SK-N-SH (cell line): Measurements from ENCODE around the gene C7orf25. TPM values are rescaled to one million over a fixed set of nuclear protein-coding genes. Genes with fewer than 3 reads are reported as not detected.

Experiments
- CTCF ChIA-PET: fragments of 300-600, 350-600 bp; formaldehyde crosslinking; extraction: SDS; loops from one replicate; lab custom pipeline; 2021; lab: Yijun Ruan, JAX
- POLR2A ChIA-PET: fragments of 350-600 bp; sonication (Branson Sonifier 250); formaldehyde crosslinking; extraction: SDS; loops from one replicate; lab custom pipeline; 2020; ENCODE audit warnings: antibody characterized with exemption, inconsistent platforms; lab: Yijun Ruan, JAX
- DNase-seq: peaks from one replicate; pipeline ENCODE4 v3.0.0; 2012
- H2AFZ ChIP-seq: fragments of 200-600 bp; sonication (generic); 2 replicates; pipeline ENCODE4 v1.8.1; 2016; ENCODE audit warnings: antibody characterized with exemption, mild to moderate bottlenecking, low read depth
- H3F3A ChIP-seq: fragments of 200-600 bp; sonication (generic); replicated peaks from 2 replicates; pipeline ENCODE3; 2016; ENCODE audit warnings: antibody characterized with exemption, mild to moderate bottlenecking; ENCODE audit not compliant: insufficient read depth
- H3K27ac ChIP-seq, 2 experiments: fragments of 200-500 bp in 1 of 2; fragments of 200-600 bp in 1 of 2; sonication (Bioruptor generic) in 1 of 2; sonication (generic), shearing (Covaris generic) in 1 of 2; 2 replicates each; pipeline versions ENCODE4 v1.5.1 to v1.6.1; 2014 to 2016; ENCODE audit warnings: low read depth in 2 of 2, inconsistent platforms in 1 of 2, low read length in 1 of 2, mild to moderate bottlenecking in 1 of 2, mixed read lengths in 1 of 2
- H3K27me3 ChIP-seq: fragments of 200-600 bp; sonication (generic), shearing (Covaris generic); 2 replicates; pipeline ENCODE4 v1.6.1; 2016; ENCODE audit warnings: mixed run types; ENCODE audit not compliant: insufficient read depth
- H3K36me3 ChIP-seq, 2 experiments: fragments of 200-500 bp in 1 of 2; fragments of 200-600 bp in 1 of 2; sonication (Bioruptor generic) in 1 of 2; sonication (generic) in 1 of 2; replicated peaks in 1 of 2; 2 replicates each; pipeline versions ENCODE3 to v1.5.1; 2014 to 2016; ENCODE audit warnings: low read length in 1 of 2, mild to moderate bottlenecking in 1 of 2; ENCODE audit not compliant: insufficient read depth in 2 of 2, control insufficient read depth in 1 of 2
- H3K4me1 ChIP-seq, 2 experiments: fragments of 200-500 bp in 1 of 2; fragments of 200-600 bp in 1 of 2; sonication (Bioruptor generic) in 1 of 2; sonication (generic), shearing (Covaris generic) in 1 of 2; 2 replicates each; pipeline versions ENCODE4 v1.5.1 to v1.6.1; 2014 to 2016; ENCODE audit warnings: low read depth in 1 of 2, low read length in 1 of 2, mixed run types in 1 of 2; ENCODE audit not compliant: insufficient read depth in 2 of 2, control insufficient read depth in 1 of 2
- H3K4me2 ChIP-seq: fragments of 200-600 bp; sonication (generic), shearing (Covaris generic); 2 replicates; pipeline ENCODE4 v1.6.1; 2017; ENCODE audit warnings: mixed run types
- H3K4me3 ChIP-seq, 2 experiments: fragments of 200-500 bp in 1 of 2; fragments of 200-600 bp in 1 of 2; sonication (Bioruptor generic) in 1 of 2; sonication (generic), shearing (Covaris generic) in 1 of 2; 2 replicates each; pipeline versions ENCODE4 v1.5.1 to v1.8.1; 2014 to 2016; ENCODE audit warnings: low read depth in 2 of 2, inconsistent platforms in 1 of 2, low read length in 1 of 2, mild to moderate bottlenecking in 1 of 2, mixed read lengths in 1 of 2, moderate library complexity in 1 of 2
- H3K79me2 ChIP-seq: fragments of 200-600 bp; sonication (generic); 2 replicates; pipeline ENCODE4 v1.8.1; 2017; ENCODE audit warnings: mild to moderate bottlenecking; ENCODE audit not compliant: insufficient read depth
- H3K9ac ChIP-seq: fragments of 200-600 bp; sonication (generic); 2 replicates; pipeline ENCODE4 v1.6.1; 2017; ENCODE audit warnings: mixed run types
- H3K9me2 ChIP-seq: fragments of 200-600 bp; sonication (generic); 2 replicates; pipeline ENCODE4 v1.6.1; 2017; ENCODE audit warnings: mixed run types
- H3K9me3 ChIP-seq: fragments of 200-600 bp; sonication (generic); 2 replicates; pipeline ENCODE4 v1.6.1; 2017; ENCODE audit warnings: mixed run types, mild to moderate bottlenecking, moderate library complexity
- H4K20me1 ChIP-seq: fragments of 200-600 bp; sonication (generic); 2 replicates; pipeline ENCODE4 v1.6.1; 2017; ENCODE audit warnings: mild to moderate bottlenecking, mixed run types; ENCODE audit not compliant: insufficient read depth
- CHD2 ChIP-seq: fragments of 150-350 bp; IDR thresholded peaks from 2 replicates; pipeline ENCODE4 v1.6.1; 2018; ENCODE audit warnings: low read length; ENCODE audit not compliant: partially characterized antibody
- EP300 ChIP-seq, 2 experiments: IDR thresholded peaks; 2 replicates each; pipeline versions ENCODE4 v1.4.0 to v1.6.1; 2012; ENCODE audit warnings: borderline replicate concordance in 1 of 2, low read depth in 1 of 2, low read length in 1 of 2
- EZH2phosphoT487 ChIP-seq: fragments of 200-600 bp; sonication (generic); IDR thresholded peaks from 2 replicates; pipeline ENCODE4 v1.6.1; 2017; ENCODE audit warnings: low read depth, mixed run types, mild to moderate bottlenecking, antibody characterized with exemption, moderate library complexity, borderline replicate concordance
- FOSL2 ChIP-seq: IDR thresholded peaks from 2 replicates; pipeline ENCODE4 v1.4.0; 2012; ENCODE audit warnings: low read depth, mild to moderate bottlenecking, moderate library complexity, borderline replicate concordance
- FOXJ3 ChIP-seq: sonication (generic); formaldehyde crosslinking; IDR thresholded peaks from 2 replicates; pipeline ENCODE4 v1.5.1; 2020; ENCODE audit warnings: mild to moderate bottlenecking, missing genetic modification reagents
- GABPA ChIP-seq: IDR thresholded peaks from 2 replicates; pipeline ENCODE4 v1.4.0; 2012; ENCODE audit warnings: low read depth, mild to moderate bottlenecking
- GATA2 ChIP-seq: sonication (generic); formaldehyde crosslinking; IDR thresholded peaks from 2 replicates; pipeline ENCODE4 v1.5.0; 2020; ENCODE audit warnings: mild to moderate bottlenecking, missing genetic modification reagents
- JUND ChIP-seq: IDR thresholded peaks from 2 replicates; pipeline ENCODE4 v1.4.0; 2012
- MAX ChIP-seq: IDR thresholded peaks from 2 replicates; pipeline ENCODE4 v1.4.0; 2012; ENCODE audit warnings: low read depth
- MXI1 ChIP-seq: IDR thresholded peaks from 2 replicates; pipeline ENCODE4 v1.6.1; 2012; ENCODE audit warnings: mild to moderate bottlenecking, low read depth, low read length, improper control_type of control experiment
- NFIC ChIP-seq: IDR thresholded peaks from 2 replicates; pipeline ENCODE4 v1.4.0; 2012; ENCODE audit warnings: borderline replicate concordance
- REST ChIP-seq: IDR thresholded peaks from 2 replicates; pipeline ENCODE4 v1.6.1; 2012; ENCODE audit warnings: mild to moderate bottlenecking, low read depth, low read length, moderate library complexity
- RXRA ChIP-seq: IDR thresholded peaks from 2 replicates; pipeline ENCODE4 v1.4.0; 2012; ENCODE audit warnings: low read depth, mild to moderate bottlenecking, borderline replicate concordance
- SIN3A ChIP-seq: IDR thresholded peaks from 2 replicates; pipeline ENCODE4 v1.6.1; 2012; ENCODE audit warnings: low read depth, mild to moderate bottlenecking, low read length, moderate library complexity, borderline replicate concordance
- USF2 ChIP-seq: fragments of 150-350 bp; IDR thresholded peaks from 2 replicates; pipeline ENCODE4 v1.6.1; 2017; ENCODE audit warnings: antibody characterized with exemption, low read length, low read depth, borderline replicate concordance
- YY1 ChIP-seq: IDR thresholded peaks from 2 replicates; pipeline ENCODE4 v1.4.0; 2012; ENCODE audit warnings: low read depth, mild to moderate bottlenecking
- WGBS: methylation state at CpG from one replicate; pipeline ENCODE4 v1.1.6; 2017; ENCODE audit warnings: low lambda C conversion rate; 5-methylcytosine and 5-hydroxymethylcytosine counted together
- polyA plus RNA-seq, 3 experiments: library from polyadenylated mRNA; depleted of rRNA; stranded (reverse); fragments of >200 nt; gene quantifications; 2 replicates each; pipeline ENCODE4 v1.2.3, GENCODE V29; 2012
- TF ChIP-seq, protein P1 (sequence below): IDR thresholded peaks from 2 replicates; pipeline ENCODE4 v1.4.0; 2012; ENCODE audit warnings: low read depth, borderline replicate concordance
- TF ChIP-seq, protein P2 (sequence below): fragments of 200-600 bp; sonication (generic); IDR thresholded peaks from 2 replicates; pipeline ENCODE4 v1.6.1; 2017; ENCODE audit warnings: antibody characterized with exemption, mild to moderate bottlenecking, moderate library complexity

Gene C7orf25
- polyA plus RNA-seq, 1 of the 3 experiments (the other 2 are of a cell fraction) = 6.1 TPM

GRCh38 chr7:42883950-42884349, 27.9 kb downstream of the C7orf25 start:
- H3K9ac ChIP-seq = no peak overlapping the region
- peaks cover 0 to 8% of the 10 kb centered on the region in 2 experiments; a peak in 2 of 4 replicates for H3K4me1 ChIP-seq
- H4K20me1 ChIP-seq = no peaks in the 10 kb centered on the region
- DNase-seq = no peak
- TF ChIP-seq CHD2 (no peak), FOXJ3 (CRISPR knock-in tag) (no peak)
- TF ChIP-seq, protein P1, sequence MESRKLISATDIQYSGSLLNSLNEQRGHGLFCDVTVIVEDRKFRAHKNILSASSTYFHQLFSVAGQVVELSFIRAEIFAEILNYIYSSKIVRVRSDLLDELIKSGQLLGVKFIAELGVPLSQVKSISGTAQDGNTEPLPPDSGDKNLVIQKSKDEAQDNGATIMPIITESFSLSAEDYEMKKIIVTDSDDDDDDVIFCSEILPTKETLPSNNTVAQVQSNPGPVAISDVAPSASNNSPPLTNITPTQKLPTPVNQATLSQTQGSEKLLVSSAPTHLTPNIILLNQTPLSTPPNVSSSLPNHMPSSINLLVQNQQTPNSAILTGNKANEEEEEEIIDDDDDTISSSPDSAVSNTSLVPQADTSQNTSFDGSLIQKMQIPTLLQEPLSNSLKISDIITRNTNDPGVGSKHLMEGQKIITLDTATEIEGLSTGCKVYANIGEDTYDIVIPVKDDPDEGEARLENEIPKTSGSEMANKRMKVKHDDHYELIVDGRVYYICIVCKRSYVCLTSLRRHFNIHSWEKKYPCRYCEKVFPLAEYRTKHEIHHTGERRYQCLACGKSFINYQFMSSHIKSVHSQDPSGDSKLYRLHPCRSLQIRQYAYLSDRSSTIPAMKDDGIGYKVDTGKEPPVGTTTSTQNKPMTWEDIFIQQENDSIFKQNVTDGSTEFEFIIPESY = no peak
- H3K36me3 ChIP-seq = no peaks in the 10 kb centered on the region
- H3K9me2 ChIP-seq = no peaks in the 10 kb centered on the region
- no peak overlapping the region for H3K27ac ChIP-seq
- H2AFZ ChIP-seq = no peak overlapping the region
- peaks cover 16% of the 10 kb centered on the region for H3F3A ChIP-seq
- WGBS = 93% methylated on average over 6 of the region's 6 CpGs
- CTCF ChIA-PET = no interaction called here
- H3K4me2 ChIP-seq = no peak overlapping the region
- no peak overlapping the region for H3K4me3 ChIP-seq
- no peaks in the 10 kb centered on the region for H3K79me2 ChIP-seq
- no peaks in the 10 kb centered on the region for H3K9me3 ChIP-seq
- H3K27me3 ChIP-seq = no peaks in the 10 kb centered on the region
- POLR2A ChIA-PET = no interaction called here

DNA sequence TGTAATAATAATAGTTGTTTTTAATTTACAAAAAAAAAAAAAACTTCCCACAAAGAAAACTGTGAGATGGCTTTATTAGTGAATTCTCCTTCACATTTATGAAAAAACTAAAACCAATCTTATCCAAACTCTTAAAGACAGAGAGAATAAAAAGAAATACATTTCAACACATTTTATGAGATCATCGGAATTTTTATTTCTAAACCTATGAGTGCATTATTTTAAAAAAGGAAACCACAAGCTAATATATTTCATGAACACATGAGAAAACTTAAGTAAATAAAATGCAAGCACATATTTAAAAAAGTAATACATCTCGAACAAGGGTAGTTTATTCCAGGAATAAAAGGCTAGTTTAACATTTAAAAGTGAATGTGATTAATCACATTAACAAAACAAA, 31.5 kb downstream of the C7orf25 start:
- Histone ChIP-seq H3K9me3 (no peaks in the 10 kb centered on the region), H3K36me3 (no peaks in the 10 kb centered on the region), H3K4me1 (no peaks in the 10 kb centered on the region), H3F3A (no peaks in the 10 kb centered on the region), H2AFZ (no peak overlapping the region), H3K79me2 (no peaks in the 10 kb centered on the region), H4K20me1 (no peaks in the 10 kb centered on the region), H3K27ac (no peak overlapping the region), H3K9me2 (no peaks in the 10 kb centered on the region), H3K9ac (no peak overlapping the region), H3K27me3 (peaks cover 9% of the 10 kb centered on the region; the same call in 1 of the 2 replicates), H3K4me3 (no peak overlapping the region), H3K4me2 (no peak overlapping the region)
- POLR2A ChIA-PET = no interaction called here
- DNase-seq = no peak
- TF ChIP-seq RXRA (no peak), FOXJ3 (CRISPR knock-in tag) (no peak), SIN3A (no peak), MAX (no peak), JUND (no peak), REST (no peak), GABPA (no peak), MXI1 (no peak), YY1 (no peak), EP300 (IDR thresholded peaks at IDR 0.05; ENCODE audit: borderline replicate concordance in 1 of 2, low read depth in 1 of 2, low read length in 1 of 2) (no peak), FOSL2 (no peak), USF2 (no peak), NFIC (no peak), EZH2phosphoT487 (no peak), GATA2 (CRISPR knock-in tag) (no peak)
- TF ChIP-seq, protein P2, sequence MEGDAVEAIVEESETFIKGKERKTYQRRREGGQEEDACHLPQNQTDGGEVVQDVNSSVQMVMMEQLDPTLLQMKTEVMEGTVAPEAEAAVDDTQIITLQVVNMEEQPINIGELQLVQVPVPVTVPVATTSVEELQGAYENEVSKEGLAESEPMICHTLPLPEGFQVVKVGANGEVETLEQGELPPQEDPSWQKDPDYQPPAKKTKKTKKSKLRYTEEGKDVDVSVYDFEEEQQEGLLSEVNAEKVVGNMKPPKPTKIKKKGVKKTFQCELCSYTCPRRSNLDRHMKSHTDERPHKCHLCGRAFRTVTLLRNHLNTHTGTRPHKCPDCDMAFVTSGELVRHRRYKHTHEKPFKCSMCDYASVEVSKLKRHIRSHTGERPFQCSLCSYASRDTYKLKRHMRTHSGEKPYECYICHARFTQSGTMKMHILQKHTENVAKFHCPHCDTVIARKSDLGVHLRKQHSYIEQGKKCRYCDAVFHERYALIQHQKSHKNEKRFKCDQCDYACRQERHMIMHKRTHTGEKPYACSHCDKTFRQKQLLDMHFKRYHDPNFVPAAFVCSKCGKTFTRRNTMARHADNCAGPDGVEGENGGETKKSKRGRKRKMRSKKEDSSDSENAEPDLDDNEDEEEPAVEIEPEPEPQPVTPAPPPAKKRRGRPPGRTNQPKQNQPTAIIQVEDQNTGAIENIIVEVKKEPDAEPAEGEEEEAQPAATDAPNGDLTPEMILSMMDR = no peak
- 44% methylated on average over 2 of the region's 2 CpGs for WGBS
- CTCF ChIA-PET = interaction anchor here (2.0 kb wide), 1 partner anchor 940 kb away, joined by 7 read pairs; no protein-coding TSS in a partner anchor
